Fibroblast of skin of back (primary cell): ENCODE results near the gene ELOVL6. TPM values are rescaled to one million over a fixed set of nuclear protein-coding genes. Genes with fewer than 3 reads are reported as not detected.
A peak's percentile ranks its signal among the peaks of the same experiment; 100 is the strongest.
"Not testable (repeated sequence)": the region's sequence is repeated elsewhere in the genome, so short reads cannot be mapped to it uniquely, and the experiment has no call there.

ENCODE experiments used
- DNase-seq: peaks from one replicate; pipeline ENCODE4 v3.0.0-alpha.2; 2013
- polyA plus RNA-seq, 2 experiments: library from polyadenylated mRNA; unstranded; fragments of 120-200 nt; gene quantifications; one replicate each; pipeline ENCODE4 v1.2.1, GENCODE V29; 2013; ENCODE audit not compliant: insufficient read length in 2 of 2

ELOVL6 gene, protein sequence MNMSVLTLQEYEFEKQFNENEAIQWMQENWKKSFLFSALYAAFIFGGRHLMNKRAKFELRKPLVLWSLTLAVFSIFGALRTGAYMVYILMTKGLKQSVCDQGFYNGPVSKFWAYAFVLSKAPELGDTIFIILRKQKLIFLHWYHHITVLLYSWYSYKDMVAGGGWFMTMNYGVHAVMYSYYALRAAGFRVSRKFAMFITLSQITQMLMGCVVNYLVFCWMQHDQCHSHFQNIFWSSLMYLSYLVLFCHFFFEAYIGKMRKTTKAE
- 15.3 TPM for polyA plus RNA-seq (2013, experiment 1 of 2; ENCODE audit: insufficient read length)
- 7.7 TPM for polyA plus RNA-seq (2013, experiment 2 of 2; ENCODE audit: insufficient read length)

DNA sequence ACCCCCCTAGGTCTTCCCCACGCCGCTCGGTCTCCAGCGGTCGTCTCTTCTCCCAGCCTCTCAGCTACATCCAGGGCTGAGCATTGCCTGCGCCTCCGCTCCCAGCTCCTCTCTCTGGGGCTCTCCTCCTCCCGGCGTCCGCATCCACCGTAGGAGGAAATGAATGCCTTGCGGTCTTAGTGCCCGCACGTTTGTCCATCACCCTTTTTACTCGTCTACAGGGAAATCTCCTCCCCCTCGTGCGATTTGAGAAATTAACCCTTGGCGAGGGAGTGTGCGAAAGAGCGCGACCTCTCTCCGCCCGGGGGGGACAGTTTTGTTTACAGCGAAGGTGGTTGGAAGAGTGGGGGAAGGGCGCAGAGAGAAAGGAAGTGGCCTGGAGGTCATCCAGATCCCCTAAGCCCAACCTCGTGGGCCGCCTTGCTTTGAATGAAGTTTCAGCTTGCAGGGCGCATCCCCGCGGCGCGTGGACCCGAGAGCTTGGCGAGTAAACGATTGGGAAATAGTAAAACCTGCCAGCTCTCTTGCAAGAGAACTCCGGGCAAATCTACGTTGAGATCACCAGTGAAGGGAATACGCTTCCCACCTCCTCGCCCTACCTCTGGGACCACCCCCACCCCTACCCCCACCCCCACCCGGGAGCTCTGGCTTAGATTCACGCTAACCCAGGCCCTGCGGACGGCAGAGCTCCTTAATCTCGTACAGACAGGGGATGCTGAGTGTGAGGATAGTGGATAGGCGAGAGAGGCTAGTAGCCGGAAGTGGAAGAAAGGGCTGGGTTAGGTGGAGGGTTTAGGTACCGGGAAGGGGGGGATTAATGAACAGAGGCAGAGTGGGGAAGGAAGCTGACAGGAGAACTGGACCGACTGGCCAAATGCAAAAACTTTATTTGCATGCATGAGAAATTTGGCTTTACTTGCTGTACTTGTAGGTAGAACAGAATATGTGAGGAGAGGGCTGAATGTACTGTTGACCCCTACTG lies at the start of gene ELOVL6:
Gene ELOVL6 (minus strand): TSS at position 181 of the 982 bp plus-strand sequence. CDS start 280 bp downstream, outside the sequence.
- peak; percentile 78 for DNase-seq

DNA sequence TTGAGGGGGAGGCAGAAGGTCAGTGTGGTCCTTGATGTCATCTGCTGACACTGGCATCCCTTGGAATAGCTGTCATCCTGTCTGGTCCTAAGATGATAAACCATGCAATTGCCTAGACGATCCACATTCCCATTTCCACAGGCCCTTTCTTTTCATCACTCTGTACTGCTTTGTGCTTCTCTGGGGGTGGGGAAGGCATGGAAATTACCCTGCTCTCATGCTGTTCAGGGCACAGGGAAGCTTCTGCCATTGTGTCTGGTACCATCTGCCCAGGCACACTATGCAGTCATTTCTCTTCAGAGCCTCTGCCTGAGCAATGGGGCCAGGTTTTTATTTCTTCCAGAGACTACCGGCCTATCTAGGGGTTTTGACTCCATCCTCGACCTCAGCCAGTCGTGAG lies 49.7 kb upstream of the ELOVL6 start:
- DNase-seq: no peak

DNA sequence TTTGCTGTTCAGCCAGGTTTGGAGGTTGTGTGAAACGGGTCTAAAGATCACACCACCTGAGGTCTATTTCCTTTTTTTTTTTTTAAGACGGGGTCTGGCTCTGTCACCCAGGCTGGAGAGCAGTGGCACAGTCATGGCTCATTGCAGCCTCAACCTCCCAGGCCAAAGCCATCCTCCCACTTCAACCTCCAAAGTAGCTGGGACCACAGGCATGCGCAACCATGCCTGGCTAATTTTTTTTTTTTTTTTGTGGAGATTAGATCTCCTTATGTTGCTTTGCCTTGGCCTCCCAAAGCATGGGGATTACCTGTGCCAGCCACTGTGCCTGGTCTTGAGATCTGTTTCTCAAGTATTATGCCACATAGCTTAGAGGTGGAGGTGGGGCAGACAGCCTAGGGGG lies 49.2 kb upstream of the ELOVL6 start:
- no peak for DNase-seq

DNA sequence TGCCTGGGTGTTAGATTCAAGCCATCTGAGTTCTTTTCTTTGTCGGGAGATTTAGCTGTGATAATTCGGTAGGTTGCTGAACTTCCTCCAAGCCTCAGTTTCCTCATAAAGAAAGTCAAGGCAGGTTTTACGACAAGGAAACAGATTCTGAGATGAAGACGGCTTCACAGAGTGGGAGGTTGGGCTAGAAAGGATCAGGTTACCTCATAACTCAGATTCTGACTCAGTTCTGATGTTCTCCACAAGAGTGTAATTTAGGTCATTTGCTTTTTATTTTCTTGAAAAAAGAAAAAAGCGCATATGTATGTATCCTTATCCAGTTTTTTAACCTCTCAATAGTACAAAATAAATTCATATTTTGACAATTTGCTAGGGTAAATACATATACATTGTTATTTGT lies 47.2 kb upstream of the ELOVL6 start:
- peak; percentile 36 for DNase-seq

DNA sequence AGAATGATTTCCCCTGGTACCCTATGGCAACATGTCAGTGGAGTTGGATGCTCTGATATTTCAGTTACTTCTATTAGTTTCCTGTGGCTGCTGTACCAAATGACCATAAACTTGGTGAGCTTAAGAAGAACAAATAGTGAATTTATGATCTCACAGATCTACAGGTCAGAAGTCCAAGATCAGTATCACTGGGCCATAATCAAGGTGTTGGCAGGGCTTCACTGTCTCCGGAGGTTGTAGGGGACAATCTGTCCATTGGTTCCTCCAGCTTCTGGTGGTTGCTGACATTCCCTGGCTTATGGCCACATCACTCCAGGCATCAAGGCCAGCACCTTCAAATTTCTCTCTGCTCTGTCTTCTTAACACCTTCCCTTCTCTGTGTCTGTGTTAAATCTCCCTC lies 37.9 kb upstream of the ELOVL6 start:
- DNase-seq: no peak

DNA sequence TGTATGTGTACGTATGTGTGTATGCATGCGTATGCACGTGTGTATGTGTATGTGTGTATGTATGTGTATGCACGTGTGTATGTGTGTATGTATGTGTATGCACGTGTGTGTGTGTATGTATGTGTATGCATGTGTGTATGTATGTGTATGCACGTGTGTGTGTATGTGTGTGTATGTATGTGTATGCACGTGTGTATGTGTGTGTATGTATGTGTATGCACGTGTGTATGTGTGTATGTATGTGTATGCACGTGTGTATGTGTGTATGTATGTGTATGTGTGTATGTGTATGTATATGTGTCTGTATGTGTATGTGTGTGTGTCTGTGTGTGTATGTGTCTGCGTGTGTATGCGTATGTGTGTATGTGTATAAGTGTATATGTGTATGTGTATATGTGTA lies 35.2 kb upstream of the ELOVL6 start:
- not testable (repeated sequence) for DNase-seq

DNA sequence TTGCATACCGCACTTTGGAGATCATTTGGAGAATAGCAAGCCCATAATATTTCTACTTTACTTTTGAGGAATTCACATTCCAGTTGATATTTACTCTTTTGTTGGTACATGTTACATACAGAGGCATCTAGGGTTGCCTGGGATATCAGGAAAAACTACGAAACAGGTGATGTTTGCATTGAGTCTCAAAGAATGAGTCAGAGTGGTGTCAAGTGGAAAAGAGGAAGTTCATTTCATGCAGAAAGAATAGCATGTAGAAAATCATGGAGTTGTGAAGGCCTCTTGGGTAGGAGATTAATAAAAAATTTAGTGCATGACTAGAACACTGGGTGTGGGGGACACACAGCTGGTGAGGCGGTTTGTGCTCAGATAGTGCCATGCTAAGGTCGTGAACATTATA lies 33.5 kb upstream of the ELOVL6 start:
- DNase-seq: no peak

DNA sequence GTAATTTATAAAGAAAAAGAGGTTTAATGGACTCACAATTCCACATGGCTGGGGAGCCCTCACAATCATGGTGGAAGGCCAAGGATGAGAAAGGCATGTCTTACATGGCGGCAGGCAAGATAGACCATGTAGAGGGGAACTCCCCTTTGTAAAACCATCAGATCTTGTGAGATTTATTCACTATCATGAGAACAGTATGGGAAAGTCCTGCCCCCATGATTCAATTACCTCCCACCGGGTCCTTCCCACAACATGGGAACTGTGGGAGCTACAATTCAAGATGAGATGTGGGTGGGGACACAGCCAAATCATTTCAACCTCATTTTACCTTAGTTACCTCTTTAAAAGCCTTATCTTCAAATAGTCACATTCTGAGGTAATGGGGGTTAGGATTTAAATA lies 30.9 kb upstream of the ELOVL6 start:
- no peak for DNase-seq

DNA sequence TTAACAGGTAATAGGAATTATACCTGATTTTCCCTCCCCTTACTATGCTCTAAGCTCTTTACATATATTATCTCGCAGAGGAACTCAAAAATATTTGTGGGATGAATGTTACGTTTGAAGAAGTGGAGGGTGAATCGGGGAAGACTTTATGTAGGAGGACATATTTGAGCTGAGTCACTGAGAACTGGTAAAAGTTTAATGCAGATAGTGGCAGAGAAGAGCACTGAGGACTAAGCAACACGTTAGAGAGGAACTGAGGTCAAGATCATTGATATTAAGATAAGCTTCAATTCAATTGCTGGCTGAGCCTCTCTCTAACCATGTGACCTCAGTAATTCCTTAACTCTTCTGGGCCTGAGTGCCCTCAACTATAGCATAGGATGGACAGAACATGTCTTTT lies 26.4 kb upstream of the ELOVL6 start:
- DNase-seq: peak; percentile 15

DNA sequence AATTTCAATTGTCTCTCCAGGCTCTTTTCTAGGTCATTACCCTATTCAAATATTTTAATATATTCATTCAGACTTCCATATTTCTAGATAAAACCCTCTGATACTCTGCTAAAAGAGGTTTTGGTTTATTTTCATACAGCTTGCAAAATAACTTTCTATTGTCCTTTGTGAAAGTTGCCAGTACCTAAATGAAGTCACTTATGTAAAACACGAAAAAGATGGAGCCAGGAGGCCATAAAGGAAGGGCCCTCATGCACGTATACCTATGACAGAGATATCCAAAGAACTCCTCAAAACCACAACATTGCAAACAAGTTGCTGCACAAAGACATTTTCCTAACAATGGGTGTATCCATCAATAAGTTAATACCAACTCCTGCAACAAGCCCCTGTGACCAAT lies 25.7 kb upstream of the ELOVL6 start:
- DNase-seq: no peak

DNA sequence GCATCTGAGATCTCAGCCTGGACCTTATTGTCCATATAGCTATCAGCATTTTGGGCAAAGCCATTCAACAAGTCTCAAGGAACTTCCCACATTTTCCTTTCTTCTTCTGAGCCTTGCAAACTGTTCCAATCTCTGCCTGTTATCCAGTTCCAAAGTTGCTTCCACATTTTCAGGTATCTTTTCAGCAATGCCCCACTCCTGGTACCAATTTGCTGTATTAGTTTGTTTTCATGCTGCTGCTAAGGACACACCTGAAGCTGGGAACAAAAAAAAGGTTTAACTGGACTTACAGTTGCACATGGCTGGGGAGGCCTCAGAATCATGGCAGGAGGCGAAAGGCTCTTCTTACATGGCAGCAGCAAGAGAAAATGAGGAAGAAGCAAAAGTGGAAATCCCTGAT lies 20.5 kb upstream of the ELOVL6 start:
- DNase-seq: not testable (repeated sequence)

DNA sequence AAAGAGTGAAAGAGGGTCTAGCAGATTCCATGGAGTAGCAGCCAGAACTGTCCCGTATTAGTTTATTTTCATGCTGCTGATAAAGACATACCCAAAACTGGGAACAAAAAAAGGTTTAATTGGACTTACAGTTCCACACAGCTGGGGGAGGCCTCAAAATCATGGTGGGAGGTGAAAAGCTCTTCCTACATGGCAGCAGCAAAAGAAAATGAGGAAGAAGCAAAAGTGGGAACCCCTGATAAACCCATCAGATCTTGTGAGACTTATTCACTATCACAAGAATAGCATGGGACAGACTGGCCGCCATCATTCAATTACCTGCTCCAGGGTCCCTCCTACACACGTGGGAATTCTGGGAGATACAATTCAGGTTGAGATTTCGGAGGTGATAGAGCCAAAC lies 18.8 kb upstream of the ELOVL6 start:
- DNase-seq: not testable (repeated sequence)

DNA sequence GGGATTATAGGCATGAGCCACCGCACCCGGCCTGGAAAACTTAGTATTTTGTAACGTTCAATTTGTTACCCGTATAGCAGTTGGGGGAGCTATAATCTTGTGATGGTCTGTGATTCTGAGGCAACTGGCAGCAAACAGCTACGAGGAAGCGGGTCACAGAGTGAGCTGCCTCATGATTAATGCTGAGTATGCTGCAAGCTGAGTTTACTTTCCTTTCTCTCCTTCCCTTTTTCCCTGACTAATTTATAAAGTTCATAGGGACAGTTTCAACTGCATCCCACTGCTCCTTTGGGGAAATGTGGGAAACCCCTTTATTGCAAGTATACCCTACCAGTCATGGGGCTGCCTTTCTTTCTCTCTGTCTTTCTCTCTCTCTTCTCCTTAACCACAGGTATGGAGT lies 17.7 kb upstream of the ELOVL6 start:
- DNase-seq: no peak

DNA sequence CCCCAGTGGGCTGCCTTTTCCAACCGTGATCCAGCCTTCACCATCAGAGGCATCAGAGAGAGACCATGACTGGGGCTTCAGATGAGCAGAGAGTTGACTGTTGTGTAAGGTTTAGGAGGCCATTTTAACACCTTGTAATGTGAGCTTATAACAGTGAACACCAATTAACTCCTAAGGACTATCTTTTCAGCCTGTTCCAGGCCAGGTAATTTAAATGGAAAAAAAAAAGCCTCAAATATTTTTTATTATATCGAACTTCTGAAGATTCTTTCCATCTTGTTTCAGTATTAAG lies 13.3 kb upstream of the ELOVL6 start:
- no peak for DNase-seq

DNA sequence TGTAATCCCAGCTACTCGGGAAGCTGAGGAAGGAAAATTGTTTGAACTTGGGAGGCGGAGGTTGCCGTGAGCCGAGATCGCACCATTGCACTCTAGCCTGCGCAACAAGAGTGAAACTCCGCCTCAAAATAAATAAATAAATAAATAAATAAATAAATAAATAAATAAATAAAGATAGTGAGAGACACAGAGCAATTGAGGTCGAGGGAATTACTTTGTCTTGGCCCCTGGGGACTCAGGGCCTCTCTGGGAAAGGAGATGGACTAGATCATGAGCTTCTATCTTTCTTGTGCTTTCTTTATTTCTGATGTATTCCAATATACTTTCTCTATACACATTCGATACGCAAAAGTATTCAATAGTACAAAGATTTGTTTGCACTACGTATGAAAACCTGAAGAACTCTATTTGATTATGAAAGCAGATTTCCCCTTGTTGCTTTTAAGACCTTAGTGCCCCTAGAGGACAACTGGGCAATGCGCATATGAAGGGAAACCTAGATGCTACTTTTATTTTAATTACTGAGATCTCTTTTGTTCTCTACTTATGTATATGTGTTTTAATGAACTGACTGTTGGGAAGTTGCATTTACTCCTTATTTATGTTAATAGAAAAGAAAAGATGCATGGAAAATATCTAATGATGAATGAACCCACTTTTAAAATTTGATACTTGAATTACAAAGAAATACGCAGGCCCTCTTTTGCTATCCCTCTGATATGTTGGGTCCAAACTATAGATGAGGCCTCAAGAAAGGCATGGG lies 12.8 kb upstream of the ELOVL6 start:
- DNase-seq: peak; percentile 51

DNA sequence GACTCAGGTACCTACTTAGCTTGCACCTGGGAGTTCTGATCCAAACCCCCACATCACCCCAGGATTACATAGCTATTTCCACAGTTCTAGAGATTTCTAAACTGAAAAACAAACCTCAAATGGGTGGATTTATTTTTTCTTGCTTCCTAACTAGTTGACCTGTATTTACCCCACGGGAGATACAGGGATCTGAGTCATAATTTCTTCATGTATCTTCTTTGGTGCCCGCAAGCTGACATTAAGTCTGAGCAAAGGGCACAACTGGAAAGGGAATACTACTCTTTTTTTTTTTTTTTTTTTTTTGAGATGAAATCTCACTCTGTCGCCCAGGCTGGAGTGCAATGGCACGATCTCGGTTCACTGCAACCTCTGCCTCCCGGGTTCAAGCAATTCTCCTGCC lies 10.0 kb upstream of the ELOVL6 start:
- DNase-seq: no peak

DNA sequence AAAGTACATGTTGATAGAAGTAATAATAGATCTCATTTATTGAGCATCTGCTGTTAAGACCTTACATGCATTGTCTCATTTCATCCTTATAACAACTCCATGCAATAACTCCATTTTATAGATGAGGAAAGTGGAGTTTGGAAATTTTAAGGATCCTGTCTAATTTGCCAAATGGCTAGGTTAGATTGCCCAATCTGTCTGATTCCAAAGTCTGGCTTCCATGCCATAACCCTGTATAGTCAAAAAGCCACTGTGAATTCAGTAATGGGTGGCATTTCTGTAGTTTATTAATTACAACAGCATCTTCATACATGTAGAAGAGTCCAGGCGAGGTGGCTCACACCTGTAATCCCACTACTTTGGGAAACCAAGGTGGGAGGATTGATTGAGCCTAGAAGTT lies 8.8 kb upstream of the ELOVL6 start:
- DNase-seq: no peak

DNA sequence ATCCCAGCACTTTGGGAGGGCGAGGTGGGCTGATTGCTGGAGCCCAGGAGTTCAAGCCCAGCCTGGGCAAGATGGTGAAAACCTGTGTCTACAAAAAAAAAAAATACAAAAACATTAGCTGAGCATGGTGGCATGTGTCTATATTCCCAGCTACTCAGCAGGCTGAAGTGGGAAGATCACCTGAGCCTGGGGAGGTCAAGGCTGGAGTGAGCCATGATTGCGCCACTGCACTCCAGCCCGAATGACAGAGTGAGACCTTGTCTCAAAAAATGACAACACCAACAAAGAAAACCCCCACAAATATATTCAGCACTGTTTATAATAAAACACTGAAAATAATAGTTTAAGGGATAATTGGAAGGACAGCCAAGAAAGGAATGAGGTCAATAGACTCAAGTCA lies 3.6 kb upstream of the ELOVL6 start:
- DNase-seq: no peak

DNA sequence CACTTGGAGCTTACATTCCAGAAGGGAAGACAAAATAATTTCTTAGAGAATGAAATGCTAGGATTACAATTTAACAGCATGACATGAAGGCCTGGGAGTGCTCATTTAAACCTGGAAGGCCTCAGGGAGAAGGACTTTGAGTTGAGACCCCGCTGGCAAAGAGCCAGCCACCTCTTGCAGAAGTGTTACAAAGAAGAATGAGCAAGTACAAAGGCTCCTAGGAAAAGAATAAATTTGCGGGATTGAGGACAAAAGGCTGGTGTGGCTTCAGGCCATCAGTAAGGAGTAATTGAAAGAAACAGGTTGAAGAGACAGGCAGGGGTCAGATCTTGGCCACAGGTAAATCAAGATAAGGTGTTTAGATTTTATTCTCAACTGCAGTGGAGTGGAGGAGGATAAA lies 3.1 kb upstream of the ELOVL6 start:
- DNase-seq: no peak

DNA sequence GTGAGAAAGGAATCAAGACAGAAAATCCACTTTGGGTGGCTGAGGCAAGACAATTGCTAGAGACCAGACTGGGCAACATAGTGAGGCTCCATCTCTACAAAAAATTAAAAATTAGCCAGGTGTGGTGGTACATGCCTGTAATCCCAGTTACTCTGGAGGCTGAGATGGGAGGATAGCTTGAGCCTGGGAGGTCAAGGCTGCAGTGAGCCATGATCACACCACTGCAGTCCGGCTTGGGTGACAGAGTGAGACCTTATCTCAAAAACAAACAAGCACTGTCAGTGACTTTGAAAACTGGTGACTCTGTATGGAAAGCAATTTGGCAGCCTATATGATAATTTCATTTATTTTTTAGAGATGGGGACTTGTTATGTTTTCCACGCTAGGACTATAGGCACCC lies 2.3 kb upstream of the ELOVL6 start:
- DNase-seq: no peak

DNA sequence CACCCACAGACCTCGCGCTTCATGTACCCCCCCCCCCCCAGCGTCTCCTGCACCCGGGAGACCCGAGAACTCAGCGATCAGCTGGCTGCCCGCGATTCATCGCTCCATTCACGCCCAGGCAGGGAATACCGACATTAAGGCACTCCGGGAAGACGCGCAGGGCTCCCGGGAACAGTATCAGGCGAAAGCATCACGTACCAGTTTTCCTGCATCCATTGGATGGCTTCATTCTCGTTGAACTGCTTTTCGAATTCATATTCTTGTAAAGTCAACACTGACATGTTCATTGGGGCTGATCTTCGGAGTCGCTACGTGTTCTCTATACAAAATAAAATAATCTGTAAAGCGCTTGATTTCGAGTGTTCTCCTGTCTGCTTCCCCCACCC lies 373 bp downstream of the ELOVL6 start:
- peak; percentile 40 for DNase-seq

DNA sequence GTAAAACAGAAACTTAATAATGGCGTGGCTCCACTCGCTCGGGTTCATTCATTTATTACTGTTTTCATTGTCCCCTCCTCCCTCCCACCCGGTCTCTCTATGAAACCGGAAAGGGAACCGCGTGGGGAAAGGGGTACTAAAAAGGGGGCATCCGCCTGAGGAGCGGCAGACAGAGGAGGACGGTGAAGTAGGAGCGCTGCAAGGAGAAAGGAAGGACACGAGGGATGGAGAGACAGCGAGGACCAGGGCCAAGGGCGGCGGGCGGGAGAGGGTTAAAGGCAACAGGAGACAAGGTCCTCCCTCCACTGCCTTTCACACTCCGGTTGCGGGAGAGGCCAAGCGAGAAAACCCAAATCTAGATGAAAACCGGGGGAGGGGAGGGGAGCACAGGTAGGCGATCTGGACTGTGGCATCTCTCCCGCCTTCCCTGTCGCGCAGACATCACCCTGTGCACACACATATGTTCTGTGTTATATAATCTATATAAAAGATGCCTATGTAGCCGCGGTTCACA lies 829 bp downstream of the ELOVL6 start:
- peak; percentile 44 for DNase-seq
